Panc1 (cell line): ENCODE results near the gene TMEM131L. TPM values are rescaled to one million over a fixed set of nuclear protein-coding genes. Genes with fewer than 3 reads are reported as not detected.

Experiments used
- ATAC-seq: fragments of 200-7000 bp; cut with Tn5 transposase; 2 replicates; pipeline ENCODE4 v1.9.1; 2020; ENCODE audit warnings: mild to moderate bottlenecking, moderate library complexity
- BruUV-seq: library from RNA; stranded (reverse); fragments of 400-500 nt; replicated peaks from 2 replicates; lab custom pipeline; 2021; lab: Mats Ljungman, UMichigan
- CTCF ChIA-PET: fragments of 300-600 bp; sonication (Branson Sonifier 250); formaldehyde crosslinking; loops from one replicate; lab custom pipeline; 2022; ENCODE audit warnings: antibody characterized with exemption; lab: Charles Lee
- POLR2A ChIA-PET: fragments of 300-600 bp; sonication (Branson Sonifier 250); formaldehyde crosslinking; loops from one replicate; lab custom pipeline; 2022; ENCODE audit warnings: antibody characterized with exemption; lab: Charles Lee
- DNase-seq: peaks from one replicate; pipeline ENCODE4 v3.0.0-alpha.2; 2010; ENCODE audit warnings: low read depth, low spot score
- H3K27ac ChIP-seq: 2 replicates; pipeline ENCODE4 v1.5.1; 2011; ENCODE audit warnings: mild to moderate bottlenecking, low read length, inconsistent platforms
- H3K27me3 ChIP-seq: fragments of 200-500 bp; sonication (Bioruptor generic); 2 replicates; pipeline ENCODE4 v1.6.0; 2014; ENCODE audit warnings: low read length, inconsistent platforms; ENCODE audit not compliant: control insufficient read depth, insufficient read depth
- H3K36me3 ChIP-seq: fragments of 200-500 bp; sonication (Bioruptor generic); 2 replicates; pipeline ENCODE4 v1.5.1; 2014; ENCODE audit warnings: inconsistent platforms, mild to moderate bottlenecking, low read length, moderate library complexity; ENCODE audit not compliant: control insufficient read depth, insufficient read depth
- H3K4me1 ChIP-seq: 2 replicates; pipeline ENCODE4 v1.5.1; 2011; ENCODE audit warnings: inconsistent platforms, mild to moderate bottlenecking, low read length, moderate library complexity; ENCODE audit not compliant: control insufficient read depth, insufficient read depth
- H3K4me3 ChIP-seq, 2 experiments: 2 replicates each; pipeline ENCODE4 v1.5.1; 2011 to 2012; ENCODE audit warnings: low read depth in 2 of 2, low read length in 2 of 2, mild to moderate bottlenecking in 2 of 2, inconsistent platforms in 1 of 2, moderate library complexity in 1 of 2
- H3K9me3 ChIP-seq: fragments of 200-500 bp; sonication (Bioruptor generic); 2 replicates; pipeline ENCODE4 v1.5.1; 2014; ENCODE audit warnings: low read depth, mild to moderate bottlenecking, inconsistent platforms, low read length, moderate library complexity; ENCODE audit not compliant: control insufficient read depth, insufficient read depth
- CTCF ChIP-seq: fragments of 450-650 bp; IDR thresholded peaks from 2 replicates; pipeline ENCODE4 v1.5.1; 2017; ENCODE audit warnings: mild to moderate bottlenecking
- POLR2AphosphoS5 ChIP-seq: IDR thresholded peaks from 2 replicates; pipeline ENCODE4 v1.6.1; 2012; ENCODE audit warnings: mild to moderate bottlenecking, low read depth, low read length, moderate library complexity
- REST ChIP-seq, 2 experiments: IDR thresholded peaks; 2 replicates each; pipeline ENCODE4 v1.6.1; 2011 to 2012; ENCODE audit warnings: low read depth in 2 of 2, control low read depth in 1 of 2, low read length in 1 of 2, mild to moderate bottlenecking in 1 of 2, moderate library complexity in 1 of 2; ENCODE audit not compliant: insufficient read depth in 1 of 2
- SIN3A ChIP-seq: IDR thresholded peaks from 2 replicates; pipeline ENCODE4 v1.6.1; 2012; ENCODE audit warnings: low read depth, mild to moderate bottlenecking, low read length, moderate library complexity, borderline replicate concordance; ENCODE audit not compliant: insufficient read depth
- TCF7L2 ChIP-seq: IDR thresholded peaks from 2 replicates; pipeline ENCODE4 v1.6.1; 2011; ENCODE audit warnings: mild to moderate bottlenecking, low read depth, low read length, inconsistent platforms
- in situ Hi-C: cut with HindIII; loops from 2 replicates; pipeline ENCODE4 v1.10.0; 2016; ENCODE audit warnings: low sequenced_read_pairs, low pct_unique_long_range_greater_than_20kb
- intact Hi-C: fragments of 100-400 bp; cut with micrococcal nuclease; formaldehyde crosslinking; loops from one replicate; pipeline ENCODE4 v1.10.0; 2022; ENCODE audit not compliant: unreplicated experiment
- total RNA-seq: library from RNA; stranded (reverse); gene quantifications from one replicate; pipeline ENCODE4 v1.2.1, GENCODE V29; 2021; ENCODE audit not compliant: unreplicated experiment

Gene TMEM131L
- total RNA-seq, 1 experiment from 2014 or later: 13.5 TPM

- no peak for DNase-seq
- no TSS peak for BruUV-seq
- Histone ChIP-seq H3K4me1 (peaks cover 18% of the 10 kb centered on the region), H3K27me3 (no peaks in the 10 kb centered on the region), H3K36me3 (peaks cover 2% of the 10 kb centered on the region; the same call in 1 of the 2 replicates), H3K9me3 (no peaks in the 10 kb centered on the region), H3K4me3 (no peak overlapping the region), H3K27ac (no peak overlapping the region)
- no peak for ATAC-seq
- ChIA-PET POLR2A (no interaction called here), CTCF (no interaction called here)
- in situ Hi-C loops (no loop called here), intact Hi-C loops (no loop called here)
- TF ChIP-seq CTCF: no peak
- no peak for TF ChIP-seq SIN3A
- TF ChIP-seq TCF7L2: no peak
- no peak for TF ChIP-seq POLR2AphosphoS5
- TF ChIP-seq REST (IDR thresholded peaks at IDR 0.05; ENCODE audit: insufficient read depth in 1 of 2, low read depth in 2 of 2, low read length in 1 of 2): no peak
Measured at GRCh38 chr4:153464068-153464467, 2.1 kb upstream of the TMEM131L start.

- Histone ChIP-seq H3K27ac (peak overlapping the region; percentile 74), H3K27me3 (no peaks in the 10 kb centered on the region), H3K9me3 (no peaks in the 10 kb centered on the region), H3K36me3 (peaks cover 2% of the 10 kb centered on the region; the same call in 1 of the 2 replicates), H3K4me1 (peaks cover 18% of the 10 kb centered on the region), H3K4me3 (peak overlapping the region in 1 of 2 experiments; percentile 57; a peak in 2 of 4 replicates)
- BruUV-seq: no TSS peak
- in situ Hi-C loops: no loop called here
- DNase-seq (no peak), ATAC-seq (no peak)
- TF ChIP-seq REST (IDR thresholded peaks at IDR 0.05; ENCODE audit: insufficient read depth in 1 of 2, low read depth in 2 of 2, low read length in 1 of 2): no peak
- no peak for TF ChIP-seq POLR2AphosphoS5
- no peak for TF ChIP-seq TCF7L2
- no peak for TF ChIP-seq CTCF
- no peak for TF ChIP-seq SIN3A
- ChIA-PET CTCF (no interaction called here), POLR2A (interaction anchor here (0.6 kb wide), 1 partner anchor 73 kb away, joined by 4 read pairs; no protein-coding TSS in a partner anchor)
- intact Hi-C loops: no loop called here
Measured at GRCh38 chr4:153465140-153465539, 1.0 kb upstream of the TMEM131L start.
